ENCODE results near the gene SEC14L5.
"Not testable (repeated sequence)": the region's sequence is repeated elsewhere in the genome, so short reads cannot be mapped to it uniquely, and the experiment has no call there.

The SEC14L5 gene

GRCh38 chr16:5044011-5044540 lies 85.9 kb downstream of the SEC14L5 start:
- no peak for DNase-seq (ENCODE audit: low spot score)
- Histone ChIP-seq H2AFZ (ENCODE audit: low read length) (no peak overlapping the region), H3K4me1 (ENCODE audit: control insufficient read depth in 2 of 2, insufficient read depth in 1 of 2, low read depth in 1 of 2, low read length in 2 of 2) (no peaks in the 10 kb centered on the region), H2BK120ac (ENCODE audit: low read depth, low read length) (no peak overlapping the region), H2BK15ac (ENCODE audit: low read length) (no peak overlapping the region), H3K23ac (ENCODE audit: low read depth, low read length, poor library complexity) (peak overlapping the region; percentile 63), H3K4me2 (ENCODE audit: insufficient read depth, low read length, poor library complexity, severe bottlenecking) (no peak overlapping the region), H3K18ac (ENCODE audit: low read length) (no peak overlapping the region), H4K91ac (ENCODE audit: low read depth, low read length, poor library complexity) (no peak overlapping the region), H3K14ac (ENCODE audit: low read length) (no peak overlapping the region), H2AK5ac (ENCODE audit: low read depth, low read length) (no peak overlapping the region), H3K27ac (replicated peaks; ENCODE audit: low read length) (no peak overlapping the region), H3K9me3 (replicated peaks in 1 of 2; ENCODE audit: control insufficient read depth in 2 of 2, insufficient read depth in 1 of 2, low read depth in 1 of 2, low read length in 2 of 2) (no peaks in the 10 kb centered on the region), H3K36me3 (replicated peaks in 1 of 2; ENCODE audit: control insufficient read depth in 2 of 2, insufficient read depth in 2 of 2, low read length in 2 of 2) (no peaks in the 10 kb centered on the region), H3K4me3 (ENCODE audit: low read length in 2 of 2) (no peak overlapping the region), H2BK12ac (ENCODE audit: low read length) (no peak overlapping the region), H3K27me3 (ENCODE audit: control insufficient read depth in 3 of 3, insufficient read depth in 3 of 3, low read depth in 1 of 3, low read length in 3 of 3) (peaks cover 0 to 16% (median 0%) of the 10 kb centered on the region in 3 experiments), H2BK5ac (ENCODE audit: low read length) (peak overlapping the region; percentile 11), H3K79me1 (ENCODE audit: low read depth, low read length) (no peaks in the 10 kb centered on the region), H4K8ac (ENCODE audit: low read depth, low read length) (no peak overlapping the region), H3K4ac (ENCODE audit: low read length) (peak overlapping the region; percentile 3), H3K9ac (ENCODE audit: low read depth, low read length, poor library complexity) (no peak overlapping the region)
- WGBS, 2 donors (ENCODE audit: extremely low coverage in 2 of 2, insufficient read length in 2 of 2, insufficient replicate concordance in 1 of 2), result no CpG with 5 or more reads among the region's 8 CpGs

- H3K23ac ChIP-seq (ENCODE audit: low read depth, low read length, poor library complexity); H3K4me3 ChIP-seq (ENCODE audit: low read length in 2 of 2); H3K4ac ChIP-seq (ENCODE audit: low read length); H4K8ac ChIP-seq (ENCODE audit: low read depth, low read length); H3K14ac ChIP-seq (ENCODE audit: low read length); DNase-seq (ENCODE audit: low spot score); H2AK5ac ChIP-seq (ENCODE audit: low read depth, low read length); H3K36me3 ChIP-seq (replicated peaks in 1 of 2; ENCODE audit: control insufficient read depth in 2 of 2, insufficient read depth in 2 of 2, low read length in 2 of 2); H3K79me1 ChIP-seq (ENCODE audit: low read depth, low read length); H3K27ac ChIP-seq (replicated peaks; ENCODE audit: low read length); H3K9ac ChIP-seq (ENCODE audit: low read depth, low read length, poor library complexity); H3K9me3 ChIP-seq (replicated peaks in 1 of 2; ENCODE audit: control insufficient read depth in 2 of 2, insufficient read depth in 1 of 2, low read depth in 1 of 2, low read length in 2 of 2); H3K18ac ChIP-seq (ENCODE audit: low read length); H2BK15ac ChIP-seq (ENCODE audit: low read length); H2BK5ac ChIP-seq (ENCODE audit: low read length); H3K4me2 ChIP-seq (ENCODE audit: insufficient read depth, low read length, poor library complexity, severe bottlenecking); H2AFZ ChIP-seq (ENCODE audit: low read length); H2BK12ac ChIP-seq (ENCODE audit: low read length); H3K4me1 ChIP-seq (ENCODE audit: control insufficient read depth in 2 of 2, insufficient read depth in 1 of 2, low read depth in 1 of 2, low read length in 2 of 2); H2BK120ac ChIP-seq (ENCODE audit: low read depth, low read length); H4K91ac ChIP-seq (ENCODE audit: low read depth, low read length, poor library complexity): not testable (repeated sequence)
- no CpG with 5 or more reads among the region's 11 CpGs for WGBS, 2 donors (ENCODE audit: extremely low coverage in 2 of 2, insufficient read length in 2 of 2, insufficient replicate concordance in 1 of 2)
- H3K27me3 ChIP-seq (ENCODE audit: control insufficient read depth in 3 of 3, insufficient read depth in 3 of 3, low read depth in 1 of 3, low read length in 3 of 3), result peaks cover 0 to 16% (median 0%) of the 10 kb centered on the region in 3 experiments
These were observed 86.5 kb downstream of the SEC14L5 start for GRCh38 chr16:5044581-5044980.

- H3K4me3 ChIP-seq (ENCODE audit: low read length in 2 of 2), result no peak overlapping the region
- H2BK15ac ChIP-seq (ENCODE audit: low read length), result no peak overlapping the region
- WGBS, 2 donors (ENCODE audit: extremely low coverage in 2 of 2, insufficient read length in 2 of 2, insufficient replicate concordance in 1 of 2), result no CpG with 5 or more reads among the region's 10 CpGs
- DNase-seq (ENCODE audit: low spot score), result no peak
- no peak overlapping the region for H3K18ac ChIP-seq (ENCODE audit: low read length)
- H3K14ac ChIP-seq (ENCODE audit: low read length), result no peak overlapping the region
- H2BK120ac ChIP-seq (ENCODE audit: low read depth, low read length), result no peak overlapping the region
- H3K4me1 ChIP-seq (ENCODE audit: control insufficient read depth in 2 of 2, insufficient read depth in 1 of 2, low read depth in 1 of 2, low read length in 2 of 2), result no peaks in the 10 kb centered on the region
- H3K9ac ChIP-seq (ENCODE audit: low read depth, low read length, poor library complexity), result no peak overlapping the region
- no peak overlapping the region for H2BK12ac ChIP-seq (ENCODE audit: low read length)
- no peak overlapping the region for H4K8ac ChIP-seq (ENCODE audit: low read depth, low read length)
- no peak overlapping the region for H2AK5ac ChIP-seq (ENCODE audit: low read depth, low read length)
- no peak overlapping the region for H3K27ac ChIP-seq (replicated peaks; ENCODE audit: low read length)
- no peak overlapping the region for H3K4ac ChIP-seq (ENCODE audit: low read length)
- H3K27me3 ChIP-seq (ENCODE audit: control insufficient read depth in 3 of 3, insufficient read depth in 3 of 3, low read depth in 1 of 3, low read length in 3 of 3), result peaks cover 0 to 16% (median 0%) of the 10 kb centered on the region in 3 experiments
- H3K4me2 ChIP-seq (ENCODE audit: insufficient read depth, low read length, poor library complexity, severe bottlenecking), result no peak overlapping the region
- no peaks in the 10 kb centered on the region for H3K9me3 ChIP-seq (replicated peaks in 1 of 2; ENCODE audit: control insufficient read depth in 2 of 2, insufficient read depth in 1 of 2, low read depth in 1 of 2, low read length in 2 of 2)
- no peak overlapping the region for H3K23ac ChIP-seq (ENCODE audit: low read depth, low read length, poor library complexity)
- no peak overlapping the region for H4K91ac ChIP-seq (ENCODE audit: low read depth, low read length, poor library complexity)
- H3K79me1 ChIP-seq (ENCODE audit: low read depth, low read length), result no peaks in the 10 kb centered on the region
- H3K36me3 ChIP-seq (replicated peaks in 1 of 2; ENCODE audit: control insufficient read depth in 2 of 2, insufficient read depth in 2 of 2, low read length in 2 of 2), result no peaks in the 10 kb centered on the region
- H2BK5ac ChIP-seq (ENCODE audit: low read length), result no peak overlapping the region
- H2AFZ ChIP-seq (ENCODE audit: low read length), result no peak overlapping the region
These were observed 87.5 kb downstream of the SEC14L5 start for GRCh38 chr16:5045499-5046115.

GRCh38 chr16:5046914-5047313 lies 88.8 kb downstream of the SEC14L5 start:
- no peak overlapping the region for H3K4me3 ChIP-seq (ENCODE audit: low read length in 2 of 2)
- DNase-seq (ENCODE audit: low spot score), result no peak

More at GRCh38 chr16:5046914-5047313, 88.8 kb downstream of the SEC14L5 start:
- H3K14ac ChIP-seq (ENCODE audit: low read length), result no peak overlapping the region
- no peak overlapping the region for H4K8ac ChIP-seq (ENCODE audit: low read depth, low read length)
- no peak overlapping the region for H4K91ac ChIP-seq (ENCODE audit: low read depth, low read length, poor library complexity)
- H3K18ac ChIP-seq (ENCODE audit: low read length), result no peak overlapping the region
- no peak overlapping the region for H3K4ac ChIP-seq (ENCODE audit: low read length)
- H2BK15ac ChIP-seq (ENCODE audit: low read length), result no peak overlapping the region
- H3K9me3 ChIP-seq (replicated peaks in 1 of 2; ENCODE audit: control insufficient read depth in 2 of 2, insufficient read depth in 1 of 2, low read depth in 1 of 2, low read length in 2 of 2), result no peaks in the 10 kb centered on the region
- H2BK120ac ChIP-seq (ENCODE audit: low read depth, low read length), result no peak overlapping the region
- H3K79me1 ChIP-seq (ENCODE audit: low read depth, low read length), result no peaks in the 10 kb centered on the region
- H2BK5ac ChIP-seq (ENCODE audit: low read length), result no peak overlapping the region
- H3K4me1 ChIP-seq (ENCODE audit: control insufficient read depth in 2 of 2, insufficient read depth in 1 of 2, low read depth in 1 of 2, low read length in 2 of 2), result no peaks in the 10 kb centered on the region
- no peak overlapping the region for H2BK12ac ChIP-seq (ENCODE audit: low read length)
- WGBS, 2 donors (ENCODE audit: extremely low coverage in 2 of 2, insufficient read length in 2 of 2, insufficient replicate concordance in 1 of 2), result no CpG with 5 or more reads among the region's 2 CpGs
- no peak overlapping the region for H3K4me2 ChIP-seq (ENCODE audit: insufficient read depth, low read length, poor library complexity, severe bottlenecking)
- H2AFZ ChIP-seq (ENCODE audit: low read length), result no peak overlapping the region
- no peak overlapping the region for H3K27ac ChIP-seq (replicated peaks; ENCODE audit: low read length)
- H3K36me3 ChIP-seq (replicated peaks in 1 of 2; ENCODE audit: control insufficient read depth in 2 of 2, insufficient read depth in 2 of 2, low read length in 2 of 2), result no peaks in the 10 kb centered on the region
- no peak overlapping the region for H3K9ac ChIP-seq (ENCODE audit: low read depth, low read length, poor library complexity)
- no peak overlapping the region for H3K23ac ChIP-seq (ENCODE audit: low read depth, low read length, poor library complexity)
- no peak overlapping the region for H2AK5ac ChIP-seq (ENCODE audit: low read depth, low read length)
- H3K27me3 ChIP-seq (ENCODE audit: control insufficient read depth in 3 of 3, insufficient read depth in 3 of 3, low read depth in 1 of 3, low read length in 3 of 3), result peaks cover 0 to 5% (median 0%) of the 10 kb centered on the region in 3 experiments
